T-cell (primary cell): ENCODE results near the gene MYOM1. TPM values are rescaled to one million over a fixed set of nuclear protein-coding genes. Genes with fewer than 3 reads are reported as not detected.

Experiments used
- ATAC-seq, 4 experiments: fragments of 200-7000 bp in 3 of 4; fragments of 150-1000 bp in 1 of 4; cut with Tn5 transposase; replicated peaks in 1 of 4; 1 replicate in 3 of 4; 2 replicates in 1 of 4; pipeline ENCODE4 v1.10.0; 2021; ENCODE audit warnings: moderate library complexity in 3 of 4, mild to moderate bottlenecking in 2 of 4, moderate number of reproducible peaks in 1 of 4
- CTCF ChIA-PET, 2 donors: fragments of 300-600 bp; sonication (Branson Sonifier 250); formaldehyde crosslinking; loops; one replicate each; lab custom pipeline; 2022; ENCODE audit warnings: antibody characterized with exemption in 2 of 2; lab: Charles Lee
- POLR2A ChIA-PET, 2 donors: fragments of 300-600 bp; sonication (Branson Sonifier 250); formaldehyde crosslinking; loops; one replicate each; lab custom pipeline; 2022; ENCODE audit warnings: antibody characterized with exemption in 2 of 2; lab: Charles Lee
- DNase-seq, 35 experiments: peaks; one replicate each; pipeline versions ENCODE4 v3.0.0 to v3.0.0-alpha.2; 2013 to 2023
- H3K27ac ChIP-seq: one replicate; pipeline ENCODE4 v1.5.1; 2013; ENCODE audit warnings: low read length
- H3K27me3 ChIP-seq, 2 experiments: replicated peaks in 1 of 2; 1 replicate in 1 of 2; 2 replicates in 1 of 2; pipeline versions ENCODE4 v1.6.1 to v1.7.0; 2013; ENCODE audit warnings: low read length in 1 of 2, mixed read lengths in 1 of 2; ENCODE audit not compliant: control insufficient read depth in 2 of 2, insufficient read depth in 2 of 2; ENCODE audit errors: extremely low read depth in 1 of 2
- H3K36me3 ChIP-seq, 2 donors: 1 replicate in 1 of 2; 2 replicates in 1 of 2; pipeline versions ENCODE4 v1.6.1 to v1.7.0; 2013; ENCODE audit warnings: low read length in 1 of 2; ENCODE audit not compliant: control insufficient read depth in 2 of 2, insufficient read depth in 1 of 2; ENCODE audit errors: extremely low read depth in 1 of 2
- H3K4me1 ChIP-seq, 2 experiments: 1 replicate in 1 of 2; 2 replicates in 1 of 2; pipeline versions ENCODE4 v1.6.1 to v1.7.0; 2013; ENCODE audit warnings: low read length in 2 of 2, mixed read lengths in 1 of 2; ENCODE audit not compliant: insufficient read depth in 2 of 2, control insufficient read depth in 1 of 2; ENCODE audit errors: extremely low read depth in 1 of 2
- H3K4me3 ChIP-seq, 2 donors: 1 replicate in 1 of 2; 2 replicates in 1 of 2; pipeline versions ENCODE4 v1.5.1 to v1.7.0; 2013; ENCODE audit warnings: mild to moderate bottlenecking in 2 of 2, low read length in 1 of 2, moderate library complexity in 1 of 2; ENCODE audit not compliant: control insufficient read depth in 1 of 2; ENCODE audit errors: extremely low read depth in 1 of 2
- H3K9me3 ChIP-seq: 2 replicates; pipeline ENCODE4 v1.7.0; 2013
- H3K27ac Mint-ChIP-seq, 2 donors: one replicate each; pipeline ENCODE4 v1.8.0; 2020 to 2021; ENCODE audit warnings: mild to moderate bottlenecking in 2 of 2, mixed read lengths in 2 of 2
- H3K27me3 Mint-ChIP-seq, 2 donors: one replicate each; pipeline ENCODE4 v1.8.0; 2021 to 2022; ENCODE audit warnings: mixed read lengths in 2 of 2
- H3K36me3 Mint-ChIP-seq: one replicate; pipeline ENCODE4 v1.8.0; 2021; ENCODE audit warnings: mixed read lengths
- H3K4me1 Mint-ChIP-seq, 3 donors: one replicate each; pipeline ENCODE4 v1.8.0; 2020 to 2022; ENCODE audit warnings: mixed read lengths in 3 of 3, mild to moderate bottlenecking in 1 of 3
- H3K4me3 Mint-ChIP-seq, 3 donors: one replicate each; pipeline ENCODE4 v1.8.0; 2020 to 2022; ENCODE audit warnings: mild to moderate bottlenecking in 3 of 3, mixed read lengths in 3 of 3, moderate library complexity in 3 of 3
- H3K9me3 Mint-ChIP-seq, 3 donors: one replicate each; pipeline ENCODE4 v1.8.0; 2020 to 2022; ENCODE audit warnings: mixed read lengths in 3 of 3
- WGBS: methylation state at CpG from one replicate; pipeline ENCODE4 v1.1.5; 2013; ENCODE audit warnings: missing lambda C conversion rate; ENCODE audit not compliant: insufficient coverage; 5-methylcytosine and 5-hydroxymethylcytosine counted together
- total RNA-seq, 35 experiments: library from RNA in 6 of 35; stranded (reverse) in 6 of 35; fragments of 120-200 nt in 1 of 35; gene quantifications; one replicate each; pipeline versions ENCODE4 v1.2.1 to v1.2.4 and lab custom pipeline; 2013 to 2026

Gene MYOM1
- total RNA-seq, 5 donors from 2014 or later (not counting 1 experiment from before 2014, with no cell fraction given): 0.98 to 7.0 (median 1.9) TPM

DNA sequence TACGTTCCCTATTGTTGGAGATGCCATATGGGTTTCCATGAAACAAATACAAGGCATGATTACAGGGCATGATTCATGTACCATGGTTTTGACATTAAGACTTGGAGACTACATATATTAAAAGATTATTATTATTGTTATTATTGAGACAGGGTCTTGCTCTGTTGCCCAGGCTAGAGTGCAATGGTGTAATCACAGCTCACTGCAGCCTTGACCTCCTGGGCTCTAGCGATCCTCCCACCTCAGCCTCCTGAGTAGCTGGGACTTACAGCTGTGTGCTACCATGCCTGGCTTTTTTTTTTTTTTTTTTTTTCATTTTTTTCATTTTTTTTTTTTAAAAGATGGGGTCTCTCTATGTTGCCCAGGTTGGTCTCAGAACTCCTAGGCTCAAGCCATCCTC, 69.1 kb downstream of the MYOM1 start:
- Histone ChIP-seq H3K27ac (no peak overlapping the region), H3K27me3 (no peaks in the 10 kb centered on the region), H3K4me1 (peaks cover 0 to 2% of the 10 kb centered on the region in 2 experiments), H3K36me3 (no peaks in the 10 kb centered on the region), H3K4me3 (no peak overlapping the region), H3K9me3 (no peaks in the 10 kb centered on the region)
- ChIA-PET CTCF (interaction anchor here (0.6 to 2.7 kb wide), 12 partner anchors 13 to 653 kb away, joined by 3 to 35 read pairs (median 5); no protein-coding TSS in a partner anchor), POLR2A (interaction anchor here in 1 of 2 donors (0.6 kb wide), 1 partner anchor 163 kb away, joined by 9 read pairs; no protein-coding TSS in a partner anchor)
- WGBS: no CpG with 5 or more reads among the region's 2 CpGs
- Mint-ChIP-seq H3K9me3 (no peaks in the 10 kb centered on the region), H3K4me1 (peaks cover 0 to 10% (median 6%) of the 10 kb centered on the region in 3 donors), H3K27ac (no peak overlapping the region), H3K4me3 (no peak overlapping the region), H3K36me3 (peaks cover 2% of the 10 kb centered on the region), H3K27me3 (no peaks in the 10 kb centered on the region)
- no peak for ATAC-seq
- DNase-seq: no peak

DNA sequence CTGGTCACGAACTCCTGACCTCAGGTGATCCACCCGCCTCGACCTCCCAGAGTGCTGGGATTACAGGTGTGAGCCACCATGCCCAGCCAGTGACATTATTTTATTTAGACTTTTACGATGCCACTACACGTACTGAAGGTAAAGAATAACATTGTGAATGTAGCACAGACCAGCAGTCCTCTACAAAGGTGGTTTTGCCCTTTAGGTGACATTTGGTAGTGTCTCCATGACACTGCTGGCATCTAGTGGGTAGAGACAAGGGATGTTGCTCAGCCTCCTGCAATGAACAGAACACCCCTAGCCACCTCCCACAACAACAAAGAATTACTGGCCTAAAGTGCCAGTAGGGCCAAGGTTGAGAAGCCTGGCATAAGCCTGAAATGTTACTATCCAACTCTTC, 69.5 kb downstream of the MYOM1 start:
- no peaks in the 10 kb centered on the region for H3K27me3 Mint-ChIP-seq
- H3K27ac ChIP-seq: no peak overlapping the region
- ATAC-seq (no peak), DNase-seq (no peak)
- H3K4me1 ChIP-seq: peaks cover 0 to 2% of the 10 kb centered on the region in 2 experiments
- no peak overlapping the region for H3K27ac Mint-ChIP-seq
- H3K36me3 ChIP-seq: no peaks in the 10 kb centered on the region
- no peaks in the 10 kb centered on the region for H3K27me3 ChIP-seq
- no peak overlapping the region for H3K4me3 ChIP-seq
- H3K9me3 Mint-ChIP-seq: no peaks in the 10 kb centered on the region
- H3K9me3 ChIP-seq: no peaks in the 10 kb centered on the region
- H3K4me1 Mint-ChIP-seq: peaks cover 0 to 10% (median 6%) of the 10 kb centered on the region in 3 donors
- H3K36me3 Mint-ChIP-seq: peaks cover 2% of the 10 kb centered on the region
- H3K4me3 Mint-ChIP-seq: no peak overlapping the region
- 93% methylated on average over 3 of the region's 5 CpGs for WGBS
- CTCF ChIA-PET: interaction anchor here (0.6 to 1.1 kb wide), 11 partner anchors 13 to 653 kb away, joined by 3 to 13 read pairs (median 5); no protein-coding TSS in a partner anchor
- POLR2A ChIA-PET: interaction anchor here in 1 of 2 donors (0.6 kb wide), 1 partner anchor 163 kb away, joined by 9 read pairs; no protein-coding TSS in a partner anchor

DNA sequence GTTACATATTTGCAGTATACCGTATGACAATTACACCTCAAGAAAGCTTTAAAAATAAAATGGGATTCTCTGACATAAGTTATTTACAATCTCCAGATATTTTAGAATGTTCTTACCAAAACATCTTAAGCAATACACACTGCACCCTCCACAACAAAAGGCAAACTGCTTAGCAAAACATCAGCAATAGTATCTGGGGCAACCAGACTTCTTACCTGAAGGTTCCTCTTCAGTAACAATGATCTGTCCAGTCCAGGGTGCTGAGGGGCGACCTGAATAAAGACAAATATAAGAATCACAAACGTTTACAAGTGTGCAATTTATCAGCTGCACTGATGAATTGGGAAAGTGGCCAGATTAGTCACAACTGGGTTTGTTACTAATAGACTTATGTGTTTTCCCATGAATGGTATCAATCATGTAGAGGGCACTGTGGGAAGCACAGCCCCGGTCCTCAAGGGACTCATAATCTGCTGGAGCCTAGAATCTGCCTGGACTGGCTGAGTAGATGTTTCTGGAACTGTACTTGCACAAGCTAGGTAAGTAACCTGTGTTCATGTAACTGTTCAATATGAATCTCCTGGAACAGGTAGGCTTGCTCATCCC, 70.7 kb downstream of the MYOM1 start:
- DNase-seq (no peak), ATAC-seq (no peak)
- no peak overlapping the region for H3K27ac Mint-ChIP-seq
- Histone ChIP-seq H3K9me3 (no peaks in the 10 kb centered on the region), H3K27ac (no peak overlapping the region), H3K4me1 (peaks cover 0 to 2% of the 10 kb centered on the region in 2 experiments), H3K4me3 (no peak overlapping the region), H3K27me3 (no peaks in the 10 kb centered on the region), H3K36me3 (no peaks in the 10 kb centered on the region)
- H3K4me1 Mint-ChIP-seq: peaks cover 0 to 10% (median 6%) of the 10 kb centered on the region in 3 donors
- H3K9me3 Mint-ChIP-seq: no peaks in the 10 kb centered on the region
- ChIA-PET POLR2A (no interaction called here), CTCF (interaction anchor here (0.8 to 1.1 kb wide), 4 partner anchors 154 to 217 kb away, joined by 3 to 4 read pairs (median 3); no protein-coding TSS in a partner anchor)
- peaks cover 2% of the 10 kb centered on the region for H3K36me3 Mint-ChIP-seq
- H3K27me3 Mint-ChIP-seq: no peaks in the 10 kb centered on the region
- no peak overlapping the region for H3K4me3 Mint-ChIP-seq
- WGBS: 76% methylated on average over 3 of the region's 4 CpGs

DNA sequence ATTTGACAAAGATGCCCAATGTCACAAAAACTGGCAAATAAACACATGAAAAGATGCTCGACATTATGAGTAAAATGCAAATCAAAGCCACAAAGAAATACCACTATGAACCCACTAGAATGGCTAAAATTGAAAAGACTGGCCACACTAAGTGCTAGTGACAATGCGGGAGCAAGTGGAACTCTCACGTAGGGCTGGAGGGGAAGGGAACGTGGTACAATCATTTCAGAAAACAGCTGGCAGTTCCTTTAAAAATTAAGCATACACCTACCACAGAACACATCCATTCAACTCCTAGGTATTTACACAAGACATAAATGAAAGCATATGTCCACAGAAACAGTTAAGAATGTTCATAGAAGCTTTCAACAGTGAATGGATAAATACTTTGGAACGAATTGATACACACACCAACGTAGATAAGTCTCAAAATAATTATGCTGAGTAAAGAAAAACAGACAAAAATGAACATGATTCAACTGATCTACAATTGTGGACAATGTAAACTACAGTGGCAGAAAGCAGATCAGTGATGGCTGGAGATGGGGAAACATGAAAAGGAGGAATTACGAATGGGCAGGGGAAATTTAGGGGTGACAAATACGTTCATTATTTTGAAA, 71.7 kb downstream of the MYOM1 start:
- Mint-ChIP-seq H3K4me1 (peaks cover 0 to 10% (median 6%) of the 10 kb centered on the region in 3 donors), H3K27me3 (no peaks in the 10 kb centered on the region), H3K36me3 (peaks cover 5% of the 10 kb centered on the region), H3K4me3 (no peak overlapping the region), H3K27ac (no peak overlapping the region), H3K9me3 (peaks cover under 1 to 2% (median under 1%) of the 10 kb centered on the region in 3 donors)
- ChIA-PET POLR2A (interaction anchor here (0.6 kb wide), 2 partner anchors 8 to 159 kb away, joined by 3 read pairs; no protein-coding TSS in a partner anchor), CTCF (interaction anchor here (0.6 to 1.0 kb wide), 5 partner anchors 20 to 510 kb away, joined by 3 to 12 read pairs (median 4); no protein-coding TSS in a partner anchor)
- no peaks in the 10 kb centered on the region for H3K36me3 ChIP-seq
- no peaks in the 10 kb centered on the region for H3K9me3 ChIP-seq
- ATAC-seq (no peak), DNase-seq (no peak)
- WGBS: 60% methylated on average over 1 of the region's 8 CpGs
- peaks cover 0 to 2% of the 10 kb centered on the region in 2 experiments for H3K4me1 ChIP-seq
- H3K27me3 ChIP-seq: no peaks in the 10 kb centered on the region
- H3K27ac ChIP-seq: no peak overlapping the region
- H3K4me3 ChIP-seq: no peak overlapping the region

DNA sequence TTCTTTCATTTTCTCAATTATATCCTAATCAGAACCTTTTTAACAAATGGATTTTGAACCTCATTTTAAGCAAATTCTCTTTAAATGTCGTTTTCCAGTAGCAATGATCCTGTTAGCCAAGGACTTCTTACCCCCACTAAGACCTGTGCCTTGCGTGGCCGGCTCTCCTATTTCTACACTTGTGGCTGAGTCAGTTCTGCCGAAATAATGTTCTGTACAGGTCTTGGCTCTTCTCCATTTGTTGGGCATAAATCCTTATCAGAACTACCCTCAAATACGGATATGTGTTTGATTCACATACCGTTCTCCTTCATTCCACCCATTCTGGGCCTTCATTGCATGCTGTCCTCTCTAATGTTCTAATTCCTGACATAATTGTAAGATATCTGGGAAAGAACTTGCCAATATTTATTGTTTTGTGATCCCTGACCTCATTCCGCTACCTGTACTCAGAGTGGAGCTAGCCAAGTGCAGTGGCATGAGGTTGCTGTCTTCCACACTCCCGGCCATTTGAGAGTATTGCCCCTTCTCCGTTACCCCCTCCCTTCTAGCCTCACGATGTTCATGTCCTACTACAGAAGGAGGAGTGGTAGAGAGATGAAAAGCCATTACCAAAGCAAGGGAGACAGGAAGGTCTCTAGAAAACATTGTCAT, 78.7 kb downstream of the MYOM1 start:
- POLR2A ChIA-PET: no interaction called here

DNA sequence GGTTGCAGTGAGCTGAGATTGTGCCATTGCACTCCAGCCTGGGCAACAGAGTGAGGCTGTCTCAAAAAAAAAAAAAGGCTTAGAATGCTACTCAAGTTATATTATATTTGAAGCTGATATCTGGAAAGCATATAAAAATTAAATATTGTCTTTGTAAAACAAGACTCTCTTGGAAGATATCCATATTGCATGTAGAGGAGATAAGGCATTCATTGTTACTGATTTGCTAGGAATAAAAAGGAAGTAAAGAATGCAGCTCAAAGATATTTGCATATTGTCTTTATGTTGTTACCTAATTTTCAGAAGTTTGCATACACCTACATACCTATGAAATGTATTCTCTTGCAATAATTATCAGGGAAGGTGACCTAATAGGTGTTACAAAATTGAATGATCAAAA, 79.4 kb downstream of the MYOM1 start:
- no peaks in the 10 kb centered on the region for H3K36me3 ChIP-seq
- peaks cover 18% of the 10 kb centered on the region for H3K36me3 Mint-ChIP-seq

More for the DNA sequence above, 78.7 kb downstream of the MYOM1 start:
- CTCF ChIA-PET: no interaction called here
- H3K27ac Mint-ChIP-seq: no peak overlapping the region
- H3K9me3 Mint-ChIP-seq: peaks cover 6 to 8% (median 7%) of the 10 kb centered on the region in 3 donors
- H3K27ac ChIP-seq: no peak overlapping the region
- no peak overlapping the region for H3K4me3 Mint-ChIP-seq
- ATAC-seq (no peak), DNase-seq (no peak)
- WGBS: 91% methylated on average over 5 of the region's 10 CpGs
- H3K4me1 Mint-ChIP-seq: no peaks in the 10 kb centered on the region
- H3K36me3 ChIP-seq: no peaks in the 10 kb centered on the region
- no peaks in the 10 kb centered on the region for H3K27me3 Mint-ChIP-seq
- H3K4me1 ChIP-seq: no peaks in the 10 kb centered on the region
- H3K27me3 ChIP-seq: no peaks in the 10 kb centered on the region
- H3K36me3 Mint-ChIP-seq: peaks cover 18% of the 10 kb centered on the region
- no peak overlapping the region for H3K4me3 ChIP-seq
- no peaks in the 10 kb centered on the region for H3K9me3 ChIP-seq

More for the DNA sequence above, 79.4 kb downstream of the MYOM1 start:
- H3K27me3 ChIP-seq: no peaks in the 10 kb centered on the region
- ChIA-PET POLR2A (interaction anchor here in 1 of 2 donors (0.8 kb wide), 1 partner anchor 193 kb away, joined by 4 read pairs; no protein-coding TSS in a partner anchor), CTCF (interaction anchor here in 1 of 2 donors (0.6 kb wide), 1 partner anchor 163 kb away, joined by 3 read pairs; no protein-coding TSS in a partner anchor)
- ATAC-seq (no peak), DNase-seq (no peak)
- H3K27ac ChIP-seq: no peak overlapping the region
- H3K4me1 ChIP-seq: no peaks in the 10 kb centered on the region
- H3K27ac Mint-ChIP-seq: no peak overlapping the region
- no peaks in the 10 kb centered on the region for H3K4me1 Mint-ChIP-seq
- H3K27me3 Mint-ChIP-seq: no peaks in the 10 kb centered on the region
- H3K9me3 ChIP-seq: no peaks in the 10 kb centered on the region
- no peak overlapping the region for H3K4me3 ChIP-seq
- H3K4me3 Mint-ChIP-seq: no peak overlapping the region
- peaks cover 6 to 8% (median 7%) of the 10 kb centered on the region in 3 donors for H3K9me3 Mint-ChIP-seq
